SK-N-SH (cell line): Measurements from ENCODE around the gene PLAC8. TPM values are rescaled to one million over a fixed set of nuclear protein-coding genes. Genes with fewer than 3 reads are reported as not detected.
A peak's percentile ranks its signal among the peaks of the same experiment; 100 is the strongest.

Experiments
- CTCF ChIA-PET: fragments of 300-600, 350-600 bp; formaldehyde crosslinking; extraction: SDS; loops from one replicate; lab custom pipeline; 2021; lab: Yijun Ruan, JAX
- POLR2A ChIA-PET: fragments of 350-600 bp; sonication (Branson Sonifier 250); formaldehyde crosslinking; extraction: SDS; loops from one replicate; lab custom pipeline; 2020; ENCODE audit warnings: antibody characterized with exemption, inconsistent platforms; lab: Yijun Ruan, JAX
- DNase-seq: peaks from one replicate; pipeline ENCODE4 v3.0.0; 2012
- H2AFZ ChIP-seq: fragments of 200-600 bp; sonication (generic); 2 replicates; pipeline ENCODE4 v1.8.1; 2016; ENCODE audit warnings: antibody characterized with exemption, mild to moderate bottlenecking, low read depth
- H3F3A ChIP-seq: fragments of 200-600 bp; sonication (generic); replicated peaks from 2 replicates; pipeline ENCODE3; 2016; ENCODE audit warnings: antibody characterized with exemption, mild to moderate bottlenecking; ENCODE audit not compliant: insufficient read depth
- H3K27ac ChIP-seq, 2 experiments: fragments of 200-500 bp in 1 of 2; fragments of 200-600 bp in 1 of 2; sonication (Bioruptor generic) in 1 of 2; sonication (generic), shearing (Covaris generic) in 1 of 2; 2 replicates each; pipeline versions ENCODE4 v1.5.1 to v1.6.1; 2014 to 2016; ENCODE audit warnings: low read depth in 2 of 2, inconsistent platforms in 1 of 2, low read length in 1 of 2, mild to moderate bottlenecking in 1 of 2, mixed read lengths in 1 of 2
- H3K27me3 ChIP-seq: fragments of 200-600 bp; sonication (generic), shearing (Covaris generic); 2 replicates; pipeline ENCODE4 v1.6.1; 2016; ENCODE audit warnings: mixed run types; ENCODE audit not compliant: insufficient read depth
- H3K36me3 ChIP-seq, 2 experiments: fragments of 200-500 bp in 1 of 2; fragments of 200-600 bp in 1 of 2; sonication (Bioruptor generic) in 1 of 2; sonication (generic) in 1 of 2; replicated peaks in 1 of 2; 2 replicates each; pipeline versions ENCODE3 to v1.5.1; 2014 to 2016; ENCODE audit warnings: low read length in 1 of 2, mild to moderate bottlenecking in 1 of 2; ENCODE audit not compliant: insufficient read depth in 2 of 2, control insufficient read depth in 1 of 2
- H3K4me1 ChIP-seq, 2 experiments: fragments of 200-500 bp in 1 of 2; fragments of 200-600 bp in 1 of 2; sonication (Bioruptor generic) in 1 of 2; sonication (generic), shearing (Covaris generic) in 1 of 2; 2 replicates each; pipeline versions ENCODE4 v1.5.1 to v1.6.1; 2014 to 2016; ENCODE audit warnings: low read depth in 1 of 2, low read length in 1 of 2, mixed run types in 1 of 2; ENCODE audit not compliant: insufficient read depth in 2 of 2, control insufficient read depth in 1 of 2
- H3K4me2 ChIP-seq: fragments of 200-600 bp; sonication (generic), shearing (Covaris generic); 2 replicates; pipeline ENCODE4 v1.6.1; 2017; ENCODE audit warnings: mixed run types
- H3K4me3 ChIP-seq, 2 experiments: fragments of 200-500 bp in 1 of 2; fragments of 200-600 bp in 1 of 2; sonication (Bioruptor generic) in 1 of 2; sonication (generic), shearing (Covaris generic) in 1 of 2; 2 replicates each; pipeline versions ENCODE4 v1.5.1 to v1.8.1; 2014 to 2016; ENCODE audit warnings: low read depth in 2 of 2, inconsistent platforms in 1 of 2, low read length in 1 of 2, mild to moderate bottlenecking in 1 of 2, mixed read lengths in 1 of 2, moderate library complexity in 1 of 2
- H3K79me2 ChIP-seq: fragments of 200-600 bp; sonication (generic); 2 replicates; pipeline ENCODE4 v1.8.1; 2017; ENCODE audit warnings: mild to moderate bottlenecking; ENCODE audit not compliant: insufficient read depth
- H3K9ac ChIP-seq: fragments of 200-600 bp; sonication (generic); 2 replicates; pipeline ENCODE4 v1.6.1; 2017; ENCODE audit warnings: mixed run types
- H3K9me2 ChIP-seq: fragments of 200-600 bp; sonication (generic); 2 replicates; pipeline ENCODE4 v1.6.1; 2017; ENCODE audit warnings: mixed run types
- H3K9me3 ChIP-seq: fragments of 200-600 bp; sonication (generic); 2 replicates; pipeline ENCODE4 v1.6.1; 2017; ENCODE audit warnings: mixed run types, mild to moderate bottlenecking, moderate library complexity
- H4K20me1 ChIP-seq: fragments of 200-600 bp; sonication (generic); 2 replicates; pipeline ENCODE4 v1.6.1; 2017; ENCODE audit warnings: mild to moderate bottlenecking, mixed run types; ENCODE audit not compliant: insufficient read depth
- CHD2 ChIP-seq: fragments of 150-350 bp; IDR thresholded peaks from 2 replicates; pipeline ENCODE4 v1.6.1; 2018; ENCODE audit warnings: low read length; ENCODE audit not compliant: partially characterized antibody
- EP300 ChIP-seq, 2 experiments: IDR thresholded peaks; 2 replicates each; pipeline versions ENCODE4 v1.4.0 to v1.6.1; 2012; ENCODE audit warnings: borderline replicate concordance in 1 of 2, low read depth in 1 of 2, low read length in 1 of 2
- EZH2phosphoT487 ChIP-seq: fragments of 200-600 bp; sonication (generic); IDR thresholded peaks from 2 replicates; pipeline ENCODE4 v1.6.1; 2017; ENCODE audit warnings: low read depth, mixed run types, mild to moderate bottlenecking, antibody characterized with exemption, moderate library complexity, borderline replicate concordance
- FOSL2 ChIP-seq: IDR thresholded peaks from 2 replicates; pipeline ENCODE4 v1.4.0; 2012; ENCODE audit warnings: low read depth, mild to moderate bottlenecking, moderate library complexity, borderline replicate concordance
- FOXM1 ChIP-seq: IDR thresholded peaks from 2 replicates; pipeline ENCODE4 v1.4.0; 2012; ENCODE audit warnings: low read depth, mild to moderate bottlenecking
- IRF3 ChIP-seq: fragments of 150-350 bp; IDR thresholded peaks from 2 replicates; pipeline ENCODE4 v1.6.1; 2016; ENCODE audit warnings: mild to moderate bottlenecking, low read depth, low read length
- JUND ChIP-seq: IDR thresholded peaks from 2 replicates; pipeline ENCODE4 v1.4.0; 2012
- MXI1 ChIP-seq: IDR thresholded peaks from 2 replicates; pipeline ENCODE4 v1.6.1; 2012; ENCODE audit warnings: mild to moderate bottlenecking, low read depth, low read length, improper control_type of control experiment
- NFIC ChIP-seq: IDR thresholded peaks from 2 replicates; pipeline ENCODE4 v1.4.0; 2012; ENCODE audit warnings: borderline replicate concordance
- NRF1 ChIP-seq: IDR thresholded peaks from 2 replicates; pipeline ENCODE4 v1.6.1; 2012; ENCODE audit warnings: low read depth, mild to moderate bottlenecking, low read length
- PBX3 ChIP-seq: IDR thresholded peaks from 2 replicates; pipeline ENCODE4; 2012
- POLR2AphosphoS5 ChIP-seq: IDR thresholded peaks from 2 replicates; pipeline ENCODE4 v1.6.1; 2012; ENCODE audit warnings: low read depth, low read length
- RCOR1 ChIP-seq: fragments of 150-350 bp; IDR thresholded peaks from 2 replicates; pipeline ENCODE4 v1.6.1; 2017; ENCODE audit warnings: antibody characterized with exemption, low read length
- RXRA ChIP-seq: IDR thresholded peaks from 2 replicates; pipeline ENCODE4 v1.4.0; 2012; ENCODE audit warnings: low read depth, mild to moderate bottlenecking, borderline replicate concordance
- SIN3A ChIP-seq: IDR thresholded peaks from 2 replicates; pipeline ENCODE4 v1.6.1; 2012; ENCODE audit warnings: low read depth, mild to moderate bottlenecking, low read length, moderate library complexity, borderline replicate concordance
- SMC3 ChIP-seq: IDR thresholded peaks from 2 replicates; pipeline ENCODE4 v1.6.1; 2012; ENCODE audit warnings: low read depth, low read length, improper control_type of control experiment
- TAF1 ChIP-seq: IDR thresholded peaks from 2 replicates; pipeline ENCODE4 v1.6.1; 2012; ENCODE audit warnings: low read depth, mild to moderate bottlenecking, low read length, moderate library complexity, borderline replicate concordance
- TCF12 ChIP-seq: IDR thresholded peaks from 2 replicates; pipeline ENCODE4 v1.4.0; 2012
- TEAD4 ChIP-seq: IDR thresholded peaks from 2 replicates; pipeline ENCODE4 v1.4.0; 2012; ENCODE audit warnings: mild to moderate bottlenecking, borderline replicate concordance; ENCODE audit not compliant: insufficient read depth
- USF1 ChIP-seq: IDR thresholded peaks from 2 replicates; pipeline ENCODE4 v1.4.0; 2012; ENCODE audit warnings: low read depth, borderline replicate concordance
- YY1 ChIP-seq: IDR thresholded peaks from 2 replicates; pipeline ENCODE4 v1.4.0; 2012; ENCODE audit warnings: low read depth, mild to moderate bottlenecking
- polyA plus RNA-seq, 3 experiments: library from polyadenylated mRNA; depleted of rRNA; stranded (reverse); fragments of >200 nt; gene quantifications; 2 replicates each; pipeline ENCODE4 v1.2.3, GENCODE V29; 2012

Gene PLAC8
- polyA plus RNA-seq, 1 of the 3 experiments (the other 2 are of a cell fraction): 11.3 TPM

- Histone ChIP-seq H3K9me2 (no peaks in the 10 kb centered on the region), H3K36me3 (no peaks in the 10 kb centered on the region), H3F3A (peaks cover 40% of the 10 kb centered on the region), H3K9ac (peak overlapping the region; percentile 43; the same call in 1 of the 2 replicates), H3K9me3 (no peaks in the 10 kb centered on the region), H4K20me1 (no peaks in the 10 kb centered on the region), H3K79me2 (no peaks in the 10 kb centered on the region; the same call in 1 of the 2 replicates), H3K4me3 (no peak overlapping the region), H2AFZ (peak overlapping the region; percentile 87; the same call in 1 of the 2 replicates), H3K27me3 (no peaks in the 10 kb centered on the region), H3K4me2 (peak overlapping the region; percentile 53; the same call in 1 of the 2 replicates), H3K27ac (peak overlapping the region; percentile 53 to 55; a peak in 3 of 4 replicates), H3K4me1 (peaks cover 3 to 25% of the 10 kb centered on the region in 2 experiments)
- ChIA-PET CTCF (no interaction called here), POLR2A (no interaction called here)
- DNase-seq: no peak
- no peak for TF ChIP-seq RXRA
- TF ChIP-seq YY1: no peak
- no peak for TF ChIP-seq RCOR1
- TF ChIP-seq FOSL2: peak; percentile 44; the same call in 1 of the 2 replicates
- no peak for TF ChIP-seq NRF1
- TF ChIP-seq IRF3: no peak
- TF ChIP-seq TCF12: no peak
- TF ChIP-seq EP300 (IDR thresholded peaks at IDR 0.05; ENCODE audit: borderline replicate concordance in 1 of 2, low read depth in 1 of 2, low read length in 1 of 2): peak in 1 of 2 experiments; percentile 39; a peak in 1 of 4 replicates
- no peak for TF ChIP-seq POLR2AphosphoS5
- no peak for TF ChIP-seq PBX3
- no peak for TF ChIP-seq USF1
- peak; percentile 64 for TF ChIP-seq JUND
- TF ChIP-seq EZH2phosphoT487: no peak
- no peak for TF ChIP-seq FOXM1
- TF ChIP-seq CHD2: no peak
- no peak for TF ChIP-seq NFIC
- TF ChIP-seq TEAD4: peak; percentile 36; the same call in 1 of the 2 replicates
- TF ChIP-seq SMC3: no peak
- no peak for TF ChIP-seq TAF1
- no peak for TF ChIP-seq SIN3A
- TF ChIP-seq MXI1: no peak
These were observed 471 bp upstream of the PLAC8 start for GRCh38 chr4:83115000-83115399.
